Upper lobe of left lung (tissue), 6 donors: ENCODE results near the gene KLF15. TPM values are rescaled to one million over a fixed set of nuclear protein-coding genes. Genes with fewer than 3 reads are reported as not detected.
A peak's percentile ranks its signal among the peaks of the same experiment; 100 is the strongest.

Source experiments
- ATAC-seq, 2 donors: fragments of 200-7000 bp; cut with Tn5 transposase; one replicate each; pipeline ENCODE4 v1.9.1; 2022; ENCODE audit warnings: mild to moderate bottlenecking in 2 of 2, moderate library complexity in 2 of 2; ENCODE audit not compliant: low FRiP score in 2 of 2
- DNase-seq, 2 donors: peaks; one replicate each; pipeline ENCODE4 v3.0.0-alpha.2; 2019 to 2020
- H3K27ac ChIP-seq, 4 donors: fragments of 200-600 bp; sonication (generic); one replicate each; pipeline ENCODE4 v1.5.1; 2016 to 2019
- H3K27me3 ChIP-seq, 4 donors: fragments of 200-600 bp; sonication (generic); one replicate each; pipeline ENCODE4 v1.5.1; 2017 to 2019
- H3K36me3 ChIP-seq, 4 donors: fragments of 200-600 bp; sonication (generic); one replicate each; pipeline ENCODE4 v1.5.1; 2016 to 2019
- H3K4me1 ChIP-seq, 4 donors: fragments of 200-600 bp; sonication (generic); one replicate each; pipeline ENCODE4 v1.5.1; 2018 to 2019
- H3K4me3 ChIP-seq, 4 donors: fragments of 200-600 bp; sonication (generic); one replicate each; pipeline ENCODE4 v1.5.1; 2017 to 2019; ENCODE audit warnings: mild to moderate bottlenecking in 2 of 4, moderate library complexity in 1 of 4
- H3K9me3 ChIP-seq, 4 donors: fragments of 200-600 bp; sonication (generic); one replicate each; pipeline ENCODE4 v1.5.1; 2018 to 2019
- CTCF ChIP-seq, 6 experiments: fragments of 450-650 bp in 4 of 6; fragments of 200-600 bp in 2 of 6; sonication (generic) in 2 of 6; IDR thresholded peaks; one replicate each; pipeline ENCODE4 v1.5.1; 2016 to 2019; ENCODE audit warnings: antibody characterized with exemption in 6 of 6
- EP300 ChIP-seq, 4 donors: sonication (generic); formaldehyde crosslinking; IDR thresholded peaks; one replicate each; pipeline ENCODE4 v1.5.1; 2017; ENCODE audit warnings: antibody characterized with exemption in 4 of 4, control low read depth in 2 of 4
- POLR2A ChIP-seq, 4 donors: fragments of 450-650 bp; IDR thresholded peaks; one replicate each; pipeline ENCODE4 v1.5.1; 2016 to 2017; ENCODE audit warnings: antibody characterized with exemption in 4 of 4, mild to moderate bottlenecking in 2 of 4
- POLR2AphosphoS5 ChIP-seq, 2 donors: sonication (generic); formaldehyde crosslinking; IDR thresholded peaks; one replicate each; pipeline ENCODE4 v1.5.1; 2017; ENCODE audit warnings: antibody characterized with exemption in 2 of 2
- WGBS, 2 donors: methylation state at CpG; one replicate each; pipeline ENCODE4 v1.1.5; 2017 to 2018; 5-methylcytosine and 5-hydroxymethylcytosine counted together
- total RNA-seq, 6 donors: library from RNA; depleted of rRNA in 4 of 6; stranded (reverse); fragments of >200 nt in 4 of 6; gene quantifications; one replicate each; pipeline versions ENCODE4 v1.1.0 to v1.2.1, GENCODE V29; 2016 to 2021
- donor health status: DM: no; HTN: no; CAD: no; lungs with moderate emphysema.
- donor health status: DM: no; HTN: yes; CAD: no; lungs with severe emphysema.

The KLF15 gene
- total RNA-seq, 6 donors from 2014 or later = 21.6 to 52.4 (median 38.3) TPM

- peak overlapping the region; percentile 91 to 98 (median 94) for H3K27ac ChIP-seq
- H3K4me3 ChIP-seq = peak overlapping the region in 1 of 4 donors; percentile 13
- no peak for ATAC-seq
- DNase-seq = peak in 1 of 2 donors; percentile 20
- peaks cover 6 to 30% (median 16%) of the 10 kb centered on the region in 4 donors for H3K36me3 ChIP-seq
- no peak for TF ChIP-seq EP300 (IDR thresholded peaks at IDR 0.05)
- TF ChIP-seq POLR2AphosphoS5 (IDR thresholded peaks at IDR 0.05) = peak in 1 of 2 donors; percentile 15
- TF ChIP-seq POLR2A (IDR thresholded peaks at IDR 0.05) = no peak
- H3K9me3 ChIP-seq = no peaks in the 10 kb centered on the region
- peaks cover 30 to 80% (median 75%) of the 10 kb centered on the region in 4 donors for H3K4me1 ChIP-seq
- peaks cover 0 to 12% (median 3%) of the 10 kb centered on the region in 4 donors for H3K27me3 ChIP-seq
- WGBS, 2 donors = 92 to 96% methylated on average over 4 to 8 of the region's 8 CpGs
These were observed 3.4 kb downstream of the KLF15 start for GRCh38 chr3:126353694-126354321.

- 59 to 75% methylated on average over 4 to 27 of the region's 27 CpGs for WGBS, 2 donors
- Histone ChIP-seq H3K27me3 (peaks cover 0 to 12% (median 3%) of the 10 kb centered on the region in 4 donors), H3K9me3 (no peaks in the 10 kb centered on the region), H3K4me1 (peaks cover 26 to 76% (median 71%) of the 10 kb centered on the region in 4 donors), H3K4me3 (peak overlapping the region in 1 of 4 donors; percentile 13), H3K27ac (peak overlapping the region; percentile 91 to 98 (median 94)), H3K36me3 (peaks cover 6 to 31% (median 16%) of the 10 kb centered on the region in 4 donors)
- no peak for ATAC-seq
- TF ChIP-seq EP300 (IDR thresholded peaks at IDR 0.05) (peak in 1 of 4 donors; percentile 72), POLR2A (IDR thresholded peaks at IDR 0.05) (peak in 1 of 4 donors; percentile 32), CTCF (IDR thresholded peaks at IDR 0.05) (no peak), POLR2AphosphoS5 (IDR thresholded peaks at IDR 0.05) (peak; percentile 42 to 48)
- peak; percentile 84 to 88 for DNase-seq
These were observed 4.4 kb downstream of the KLF15 start for GRCh38 chr3:126352476-126353454.

- peaks cover 24 to 73% (median 67%) of the 10 kb centered on the region in 4 donors for H3K4me1 ChIP-seq
- H3K36me3 ChIP-seq = peaks cover 6 to 35% (median 16%) of the 10 kb centered on the region in 4 donors
- 90 to 96% methylated on average over 9 to 18 of the region's 18 CpGs for WGBS, 2 donors
These were observed 5.3 kb downstream of the KLF15 start for GRCh38 chr3:126351771-126352475.

GRCh38 chr3:126351086-126351770 is 6.0 kb downstream of the KLF15 start:
- Histone ChIP-seq H3K9me3 (no peaks in the 10 kb centered on the region), H3K27me3 (peaks cover 0 to 4% (median 0%) of the 10 kb centered on the region in 4 donors), H3K27ac (peak overlapping the region in 2 of 4 donors; percentile 14 to 93), H3K36me3 (peaks cover 6 to 36% (median 16%) of the 10 kb centered on the region in 4 donors), H3K4me1 (peaks cover 24 to 73% (median 62%) of the 10 kb centered on the region in 4 donors), H3K4me3 (no peak overlapping the region)
- ATAC-seq (no peak), DNase-seq (peak; percentile 19 to 34)
- 93 to 100% methylated on average over 3 to 10 of the region's 10 CpGs for WGBS, 2 donors
- TF ChIP-seq CTCF (IDR thresholded peaks at IDR 0.05) = no peak
- TF ChIP-seq POLR2AphosphoS5 (IDR thresholded peaks at IDR 0.05) = no peak
- no peak for TF ChIP-seq POLR2A (IDR thresholded peaks at IDR 0.05)
- no peak for TF ChIP-seq EP300 (IDR thresholded peaks at IDR 0.05)

More at GRCh38 chr3:126351771-126352475, 5.3 kb downstream of the KLF15 start:
- TF ChIP-seq EP300 (IDR thresholded peaks at IDR 0.05) = no peak
- peak in 1 of 6 experiments; percentile 6 for TF ChIP-seq CTCF (IDR thresholded peaks at IDR 0.05)
- TF ChIP-seq POLR2A (IDR thresholded peaks at IDR 0.05) = no peak
- no peak overlapping the region for H3K4me3 ChIP-seq
- peaks cover 0 to 11% (median 2%) of the 10 kb centered on the region in 4 donors for H3K27me3 ChIP-seq
- no peak for ATAC-seq
- H3K27ac ChIP-seq = peak overlapping the region in 3 of 4 donors; percentile 93 to 98 (median 95)
- H3K9me3 ChIP-seq = no peaks in the 10 kb centered on the region
- peak; percentile 24 to 58 for DNase-seq
